Lung (tissue), 12 donors: Measurements from ENCODE around the gene FRMPD4. TPM values are rescaled to one million over a fixed set of nuclear protein-coding genes. Genes with fewer than 3 reads are reported as not detected.
A peak's percentile ranks its signal among the peaks of the same experiment; 100 is the strongest.

Source experiments
- ATAC-seq: fragments of 200-7000 bp; cut with Tn5 transposase; one replicate; pipeline ENCODE4 v1.9.1; 2020; ENCODE audit warnings: moderate number of reproducible peaks; ENCODE audit not compliant: insufficient read depth, low FRiP score
- DNase-seq, 3 donors: peaks; one replicate each; pipeline ENCODE4 v3.0.0-alpha.2; 2013 to 2017
- H3K27ac ChIP-seq, 2 donors: one replicate each; pipeline ENCODE4 v1.5.1; 2013; ENCODE audit warnings: mild to moderate bottlenecking in 2 of 2, moderate library complexity in 2 of 2, control low read depth in 1 of 2, inconsistent platforms in 1 of 2, low read depth in 1 of 2, low read length in 1 of 2
- H3K27me3 ChIP-seq, 3 donors: one replicate each; pipeline ENCODE4 v1.5.1; 2013; ENCODE audit warnings: low read length in 2 of 3; ENCODE audit not compliant: control insufficient read depth in 3 of 3, insufficient read depth in 3 of 3
- H3K36me3 ChIP-seq, 4 donors: one replicate each; pipeline ENCODE4 v1.5.1; 2013; ENCODE audit warnings: low read length in 4 of 4, mild to moderate bottlenecking in 1 of 4, moderate library complexity in 1 of 4; ENCODE audit not compliant: control insufficient read depth in 4 of 4, insufficient read depth in 4 of 4
- H3K4me1 ChIP-seq, 5 donors: one replicate each; pipeline ENCODE4 v1.5.1; 2013; ENCODE audit warnings: low read length in 5 of 5, mild to moderate bottlenecking in 2 of 5, moderate library complexity in 1 of 5; ENCODE audit not compliant: control insufficient read depth in 5 of 5, insufficient read depth in 5 of 5
- H3K4me3 ChIP-seq: one replicate; pipeline ENCODE4 v1.5.1; 2013; ENCODE audit warnings: mild to moderate bottlenecking, control low read depth, moderate library complexity
- H3K9ac ChIP-seq, 2 donors: one replicate each; pipeline ENCODE4 v1.5.1; 2013; ENCODE audit warnings: low read length in 2 of 2, control low read depth in 1 of 2; ENCODE audit not compliant: insufficient read depth in 1 of 2
- H3K9me3 ChIP-seq, 4 donors: one replicate each; pipeline ENCODE4 v1.5.1; 2013; ENCODE audit warnings: low read length in 3 of 4, mild to moderate bottlenecking in 1 of 4, moderate library complexity in 1 of 4; ENCODE audit not compliant: control insufficient read depth in 4 of 4, insufficient read depth in 3 of 4
- CTCF ChIP-seq: IDR thresholded peaks from 2 replicates; pipeline ENCODE4 v1.5.1; 2012; ENCODE audit warnings: mild to moderate bottlenecking; ENCODE audit errors: control extremely low read depth, extremely low read depth
- WGBS, 2 donors: extraction: QIAGEN DNeasy Blood & Tissue Kit; methylation state at CpG; one replicate each; pipeline ENCODE4 v1.1.7; 2013; 5-methylcytosine and 5-hydroxymethylcytosine counted together
- polyA plus RNA-seq, 2 donors: library from polyadenylated mRNA; stranded (reverse); fragments of 200-250 nt; gene quantifications; one replicate each; pipeline ENCODE4 v1.2.1, GENCODE V29; 2013
- total RNA-seq, 2 donors: library from RNA; depleted of rRNA in 1 of 2; stranded (reverse); fragments of >200 nt in 1 of 2; gene quantifications; one replicate each; pipeline ENCODE4 v1.2.1, GENCODE V29; 2014 to 2021
- donor health status: control.
- donor health status: control.
- donor health status: Bipolar disorder and iron deficiency.
- donor health status: healthy.
- donor health status: DM: yes; HTN: yes; CAD: no.

The FRMPD4 gene
- total and polyA plus RNA-seq, 4 donors, result 0.01 to 0.43 (median 0.03) TPM

GRCh38 chrX:12197030-12197429 is 58.8 kb downstream of the FRMPD4 start:
- Histone ChIP-seq H3K36me3 (no peaks in the 10 kb centered on the region), H3K27ac (no peak overlapping the region), H3K27me3 (peaks cover 0 to 39% (median 16%) of the 10 kb centered on the region in 3 donors), H3K4me1 (no peaks in the 10 kb centered on the region), H3K9me3 (peaks cover 0 to 3% (median 0%) of the 10 kb centered on the region in 4 donors), H3K9ac (no peak overlapping the region), H3K4me3 (no peak overlapping the region)
- DNase-seq (peak in 1 of 3 donors; percentile 1), ATAC-seq (no peak)
- TF ChIP-seq CTCF, result no peak
- WGBS, 2 donors, result 78 to 88% methylated on average over 2 of the region's 2 CpGs

GRCh38 chrX:12206413-12206812 is 68.1 kb downstream of the FRMPD4 start:
- no peak for TF ChIP-seq CTCF
- no peaks in the 10 kb centered on the region for H3K9me3 ChIP-seq

GRCh38 chrX:12210196-12210815 is 72.0 kb downstream of the FRMPD4 start:
- no peak for TF ChIP-seq CTCF
- Histone ChIP-seq H3K27ac (no peak overlapping the region), H3K4me3 (no peak overlapping the region), H3K36me3 (no peaks in the 10 kb centered on the region), H3K9me3 (peaks cover 0 to 2% (median 0%) of the 10 kb centered on the region in 4 donors), H3K27me3 (peaks cover 0 to 18% (median 16%) of the 10 kb centered on the region in 3 donors), H3K9ac (no peak overlapping the region), H3K4me1 (no peaks in the 10 kb centered on the region)
- peak in 1 of 3 donors; percentile 0 for DNase-seq
- WGBS, 2 donors, result 80 to 81% methylated on average over 4 of the region's 4 CpGs
- ATAC-seq, result no peak

More at GRCh38 chrX:12206413-12206812, 68.1 kb downstream of the FRMPD4 start:
- no peaks in the 10 kb centered on the region for H3K36me3 ChIP-seq
- no peak for DNase-seq
- H3K4me3 ChIP-seq, result no peak overlapping the region
- no peak for ATAC-seq
- 73 to 80% methylated on average over 1 of the region's 1 CpG for WGBS, 2 donors
- H3K27ac ChIP-seq, result no peak overlapping the region
- no peak overlapping the region for H3K9ac ChIP-seq
- peaks cover 0 to 32% (median 28%) of the 10 kb centered on the region in 3 donors for H3K27me3 ChIP-seq
- H3K4me1 ChIP-seq, result no peaks in the 10 kb centered on the region
